HepG2 (cell line): ENCODE measurements around the gene UBE2H. TPM values are rescaled to one million over a fixed set of nuclear protein-coding genes. Genes with fewer than 3 reads are reported as not detected.

Experiments
- AKNA ChIP-seq: sonication (generic); formaldehyde crosslinking; IDR thresholded peaks from 2 replicates; pipeline ENCODE4 v1.4.0; 2020; ENCODE audit warnings: missing genetic modification reagents, borderline replicate concordance
- CBX5 ChIP-seq: sonication (generic); formaldehyde crosslinking; IDR thresholded peaks from 2 replicates; pipeline ENCODE4 v1.4.0; 2020; ENCODE audit warnings: missing genetic modification reagents, borderline replicate concordance
- CEBPB ChIP-seq: IDR thresholded peaks from 2 replicates; pipeline ENCODE4 v1.6.1; 2011; ENCODE audit warnings: low read depth, low read length, improper control_type of control experiment, borderline replicate concordance
- DMAP1 ChIP-seq: IDR thresholded peaks from 2 replicates; pipeline ENCODE4 v1.6.1; 2016
- EZH2 ChIP-seq: conservative IDR thresholded peaks from 2 replicates; pipeline ENCODE4 v1.6.1; 2012; ENCODE audit warnings: mild to moderate bottlenecking, low read depth, low read length, moderate library complexity
- FIP1L1 ChIP-seq: fragments of 200-400 bp; formaldehyde crosslinking; IDR thresholded peaks from 2 replicates; pipeline ENCODE4 v1.6.1; 2018; ENCODE audit warnings: low read depth, mild to moderate bottlenecking, low read length, moderate library complexity, borderline replicate concordance; ENCODE audit not compliant: insufficient read depth
- MTF1 ChIP-seq: sonication (generic); formaldehyde crosslinking; IDR thresholded peaks from 2 replicates; pipeline ENCODE4 v1.5.0; 2020; ENCODE audit warnings: missing genetic modification reagents
- NFE2 ChIP-seq: sonication (generic); formaldehyde crosslinking; IDR thresholded peaks from 2 replicates; pipeline ENCODE4 v1.4.0; 2020; ENCODE audit warnings: missing genetic modification reagents
- REL ChIP-seq: sonication (generic); formaldehyde crosslinking; conservative IDR thresholded peaks from 2 replicates; pipeline ENCODE4 v1.8.0; 2022; ENCODE audit warnings: mild to moderate bottlenecking, missing genetic modification reagents, moderate library complexity
- SOX6 ChIP-seq, 2 experiments: fragments of 450-650 bp in 1 of 2; sonication (generic) in 1 of 2; formaldehyde crosslinking in 1 of 2; IDR thresholded peaks; 2 replicates each; pipeline versions ENCODE4 v1.4.0 to v1.6.1; 2017 to 2020; ENCODE audit warnings: antibody characterized with exemption in 1 of 2, mild to moderate bottlenecking in 1 of 2, missing genetic modification reagents in 1 of 2
- ZEB1 ChIP-seq: IDR thresholded peaks from 2 replicates; pipeline ENCODE4 v1.6.1; 2012; ENCODE audit warnings: mild to moderate bottlenecking, low read depth, inconsistent platforms; ENCODE audit not compliant: insufficient replicate concordance
- ZNF253 ChIP-seq: sonication (generic); formaldehyde crosslinking; IDR thresholded peaks from 2 replicates; pipeline ENCODE4 v1.8.0; 2022; ENCODE audit warnings: mild to moderate bottlenecking, missing genetic modification reagents, borderline replicate concordance
- ZNF407 ChIP-seq: sonication (generic); formaldehyde crosslinking; IDR thresholded peaks from one replicate; pipeline ENCODE4 v1.5.1; 2020; ENCODE audit warnings: mild to moderate bottlenecking, missing genetic modification reagents; ENCODE audit errors: not compliant biosample characterization
- ZNF562 ChIP-seq: sonication (generic); formaldehyde crosslinking; IDR thresholded peaks from 2 replicates; pipeline ENCODE4 v1.8.0; 2022; ENCODE audit warnings: missing genetic modification reagents, borderline replicate concordance
- ZNF577 ChIP-seq: sonication (generic); formaldehyde crosslinking; IDR thresholded peaks from 2 replicates; pipeline ENCODE4 v1.4.0; 2020; ENCODE audit warnings: mild to moderate bottlenecking, low read depth, missing genetic modification reagents, borderline replicate concordance
- ZNF746 ChIP-seq: sonication (generic); formaldehyde crosslinking; IDR thresholded peaks from 2 replicates; pipeline ENCODE4 v1.8.0; 2022; ENCODE audit warnings: mild to moderate bottlenecking, missing genetic modification reagents
- polyA plus RNA-seq, 8 experiments: library from polyadenylated mRNA; depleted of rRNA in 3 of 8; stranded (reverse) in 7 of 8; unstranded in 1 of 8; fragments of >200 nt; fragmentation: Illumina TruSeq in 4 of 8; extraction: Trizol in 4 of 8; gene quantifications; 2 replicates each; pipeline versions ENCODE4 v1.2.1 to v1.2.3, GENCODE V29; 2011 to 2016; ENCODE audit warnings: low read depth in 4 of 8, missing spikeins in 1 of 8, mixed read lengths in 1 of 8; ENCODE audit not compliant: insufficient read depth in 1 of 8
- total RNA-seq, 5 experiments: library from RNA; depleted of rRNA; stranded (reverse); fragments of >200 nt; fragmentation: Illumina TruSeq; extraction: Trizol; gene quantifications; 2 replicates each; pipeline ENCODE4 v1.2.3, GENCODE V29; 2016; ENCODE audit warnings: low read depth in 1 of 5

Gene UBE2H
- total and polyA plus RNA-seq, 2 of the 13 experiments (the other 11 are each of a cell fraction or from before 2014, with no cell fraction given) = 15.5 to 40.1 TPM

GRCh38 chr7:129949292-129950133 is 3.2 kb downstream of the UBE2H start (continued):
- TF ChIP-seq ZNF407 (CRISPR knock-in tag) (no peak), SOX6 (IDR thresholded peaks at IDR 0.05) (no peak), SOX6 (CRISPR knock-in tag; IDR thresholded peaks at IDR 0.05) (peak; percentile 41; the same call in 1 of the 2 replicates), NFE2 (no peak), DMAP1 (peak; percentile 42; the same call in 1 of the 2 replicates), CBX5 (CRISPR knock-in tag) (no peak), ZNF253 (no peak), REL (no peak), EZH2 (no peak), ZNF577 (no peak), ZNF746 (no peak), ZEB1 (no peak), FIP1L1 (no peak), CEBPB (peak; percentile 74), AKNA (CRISPR knock-in tag) (no peak), MTF1 (no peak), ZNF562 (CRISPR knock-in tag) (no peak)
